Activated T-cell treated with anti-CD3 and anti-CD28 coated beads for 48 hours (primary cell): ENCODE measurements around the gene KCNAB2.

Experiments used
- DNase-seq: peaks from one replicate; pipeline ENCODE4 v3.0.0-alpha.2; 2020; ENCODE audit warnings: low read depth

The KCNAB2 gene

GRCh38 chr1:6045561-6045960 is at the start of gene KCNAB2:
TSS of gene KCNAB2 (plus strand) at chr1:6045888. CDS start at chr1:6051537, 5,649 bp downstream.
- DNase-seq = no peak

GRCh38 chr1:5996641-5997270 is 48.9 kb upstream of the KCNAB2 start:
- no peak for DNase-seq

- no peak for DNase-seq
Observed at GRCh38 chr1:5997316-5997715, 48.4 kb upstream of the KCNAB2 start.

- DNase-seq = no peak
Observed at GRCh38 chr1:5998051-5998905, 47.4 kb upstream of the KCNAB2 start.

GRCh38 chr1:5998906-5999301 is 46.8 kb upstream of the KCNAB2 start:
- no peak for DNase-seq

- no peak for DNase-seq
Observed at GRCh38 chr1:5999711-6000443, 45.8 kb upstream of the KCNAB2 start.

- DNase-seq = no peak
Observed at GRCh38 chr1:6000444-6001288, 45.0 kb upstream of the KCNAB2 start.

GRCh38 chr1:6001992-6002576 is 43.6 kb upstream of the KCNAB2 start:
- DNase-seq = no peak

- DNase-seq = no peak
Observed at GRCh38 chr1:6002714-6003501, 42.8 kb upstream of the KCNAB2 start.

- no peak for DNase-seq
Observed at GRCh38 chr1:6003568-6004411, 41.9 kb upstream of the KCNAB2 start.

- no peak for DNase-seq
Observed at GRCh38 chr1:6004412-6005123, 41.1 kb upstream of the KCNAB2 start.

GRCh38 chr1:6005276-6005917 is 40.3 kb upstream of the KCNAB2 start:
- DNase-seq = no peak

GRCh38 chr1:6006882-6007281 is 38.8 kb upstream of the KCNAB2 start:
- no peak for DNase-seq

- no peak for DNase-seq
Observed at GRCh38 chr1:6007318-6008083, 38.2 kb upstream of the KCNAB2 start.

GRCh38 chr1:6008084-6008415 is 37.6 kb upstream of the KCNAB2 start:
- DNase-seq = no peak

GRCh38 chr1:6008696-6009095 is 37.0 kb upstream of the KCNAB2 start:
- DNase-seq = no peak

GRCh38 chr1:6009120-6010040 is 36.3 kb upstream of the KCNAB2 start:
- DNase-seq = no peak
